SK-N-SH treated with all-trans-retinoic acid at 6 μM for 48 hours (cell line): ENCODE measurements around the gene STN1.

ENCODE experiments used
- GLIS3 ChIP-seq: fragments of 250-450 bp; sonication (Bioruptor Pico); IDR thresholded peaks from 2 replicates; pipeline ENCODE4 v1.5.0; 2020; ENCODE audit warnings: mild to moderate bottlenecking, moderate library complexity
- ISL1 ChIP-seq: fragments of 250-450 bp; sonication (Bioruptor Pico); IDR thresholded peaks from 2 replicates; pipeline ENCODE4 v2.1.2; 2022; ENCODE audit warnings: mild to moderate bottlenecking, moderate library complexity
- PATZ1 ChIP-seq: fragments of 250-450 bp; sonication (Bioruptor Pico); IDR thresholded peaks from 2 replicates; pipeline ENCODE4 v1.8.0; 2020; ENCODE audit warnings: mild to moderate bottlenecking, moderate library complexity, borderline replicate concordance
- RARB ChIP-seq: fragments of 250-450 bp; sonication (Bioruptor Pico); IDR thresholded peaks from 2 replicates; pipeline ENCODE4 v1.8.0; 2021; ENCODE audit warnings: mild to moderate bottlenecking, moderate library complexity
- TOX ChIP-seq: fragments of 250-450 bp; sonication (Bioruptor Pico); IDR thresholded peaks from 2 replicates; pipeline ENCODE4 v1.8.0; 2021; ENCODE audit warnings: mild to moderate bottlenecking, moderate library complexity, borderline replicate concordance
- ZC3H10 ChIP-seq: fragments of 250-450 bp; sonication (Bioruptor Pico); IDR thresholded peaks from 2 replicates; pipeline ENCODE4 v1.5.1; 2021; ENCODE audit warnings: mild to moderate bottlenecking, moderate library complexity
- ZFP3 ChIP-seq: fragments of 250-450 bp; sonication (Bioruptor Pico); IDR thresholded peaks from 2 replicates; pipeline ENCODE4 v1.5.0; 2020; ENCODE audit warnings: mild to moderate bottlenecking, moderate library complexity
- ZNF70 ChIP-seq: fragments of 450-650 bp; formaldehyde crosslinking; IDR thresholded peaks from 2 replicates; pipeline ENCODE4 v1.5.0; 2020; ENCODE audit warnings: mild to moderate bottlenecking, moderate library complexity

DNA sequence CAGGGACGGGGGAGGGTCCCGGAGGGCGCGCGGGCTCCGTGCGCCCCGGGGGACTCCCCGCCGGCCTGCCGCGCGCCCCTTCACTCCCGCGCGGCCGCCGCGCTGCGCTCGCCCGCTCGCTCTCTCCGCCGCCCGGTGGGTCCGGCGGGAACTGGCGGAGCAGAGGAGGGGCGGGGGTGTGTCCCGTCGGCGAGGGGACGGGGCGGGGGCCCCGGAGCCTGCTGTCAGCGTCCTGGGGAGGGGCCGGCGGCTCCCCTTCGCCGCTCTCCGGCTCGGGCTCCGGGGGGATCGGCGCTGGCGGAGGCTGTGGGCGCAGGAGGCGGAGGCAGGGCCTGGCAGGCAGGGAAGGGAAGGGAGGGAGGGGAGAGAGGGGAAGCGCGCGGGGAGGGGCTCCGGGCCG lies 62.6 kb downstream of the STN1 start, which contains the start of gene SH3PXD2A:
- TF ChIP-seq ZC3H10 (no peak), RARB (no peak), ZNF70 (no peak), TOX (CRISPR knock-in tag) (no peak), ISL1 (CRISPR knock-in tag) (no peak), PATZ1 (CRISPR knock-in tag) (no peak), GLIS3 (no peak), ZFP3 (CRISPR knock-in tag) (no peak)
